HepG2 (cell line): ENCODE results near the gene ALDOA. TPM values are rescaled to one million over a fixed set of nuclear protein-coding genes. Genes with fewer than 3 reads are reported as not detected.
A peak's percentile ranks its signal among the peaks of the same experiment; 100 is the strongest.

Source experiments
- ATAC-seq: fragments of 200-7000 bp; cut with Tn5 transposase; 3 replicates; pipeline ENCODE4 v1.9.1; 2020; ENCODE audit warnings: mild to moderate bottlenecking, moderate library complexity
- BruUV-seq: library from RNA; stranded (reverse); fragments of 400-500 nt; replicated peaks from 2 replicates; lab custom pipeline; 2021; lab: Mats Ljungman, UMichigan
- CTCF ChIA-PET: fragments of 300-600 bp; formaldehyde crosslinking; extraction: SDS; loops from one replicate; lab custom pipeline; 2021; ENCODE audit warnings: low total read pairs, inconsistent platforms, low intra/inter-chr PET ratio; lab: Yijun Ruan, JAX
- POLR2A ChIA-PET: fragments of 350-600 bp; sonication (Branson Sonifier 250); formaldehyde crosslinking; loops from one replicate; lab custom pipeline; 2020; ENCODE audit warnings: antibody characterized with exemption, inconsistent platforms; lab: Yijun Ruan, JAX
- DNase-seq: peaks from one replicate; pipeline ENCODE4 v3.0.0-alpha.2; 2015; ENCODE audit warnings: low spot score
- FAIRE-seq: peaks from 3 replicates; lab custom pipeline; 2011; peaks lifted over from hg19 to GRCh38; lab: Jason Lieb, UNC
- H2AFZ ChIP-seq: one replicate; pipeline ENCODE4 v1.6.1; 2011; ENCODE audit warnings: low read length, inconsistent platforms
- H3K27ac ChIP-seq: fragments of 300-600 bp; 3 replicates; pipeline ENCODE4 v1.8.0; 2011; ENCODE audit warnings: mixed run types, mild to moderate bottlenecking, mixed read lengths, low read length, inconsistent platforms; ENCODE audit not compliant: insufficient read depth; ENCODE audit errors: extremely low read length
- H3K27me3 ChIP-seq, 2 experiments: fragments of 200-600 bp in 1 of 2; 2 replicates in 1 of 2; 3 replicates in 1 of 2; pipeline versions ENCODE4 v1.6.0 to v1.8.0; 2011; ENCODE audit warnings: low read length in 2 of 2, mild to moderate bottlenecking in 2 of 2, moderate library complexity in 2 of 2, inconsistent platforms in 1 of 2; ENCODE audit not compliant: insufficient read depth in 2 of 2, control insufficient read depth in 1 of 2
- H3K36me3 ChIP-seq, 2 experiments: fragments of 200-600 bp in 1 of 2; replicated peaks in 1 of 2; 2 replicates in 1 of 2; 3 replicates in 1 of 2; pipeline versions ENCODE4 v1.5.1 to v1.8.0; 2011; ENCODE audit warnings: low read length in 2 of 2, inconsistent platforms in 1 of 2; ENCODE audit not compliant: insufficient read depth in 2 of 2, control insufficient read depth in 1 of 2
- H3K4me1 ChIP-seq: 2 replicates; pipeline ENCODE4 v1.5.1; 2012; ENCODE audit warnings: low read length, inconsistent platforms; ENCODE audit not compliant: insufficient read depth
- H3K4me2 ChIP-seq: 2 replicates; pipeline ENCODE4 v1.6.0; 2011; ENCODE audit warnings: low read depth, low read length, inconsistent platforms
- H3K4me3 ChIP-seq, 3 experiments: fragments of 200-600 bp in 1 of 3; sonication (generic), shearing (Covaris generic) in 1 of 3; replicated peaks in 1 of 3; 2 replicates each; pipeline ENCODE4 v1.5.1; 2011 to 2016; ENCODE audit warnings: low read length in 3 of 3, inconsistent platforms in 2 of 3, low read depth in 2 of 3, mild to moderate bottlenecking in 2 of 3, control low read depth in 1 of 3, mixed read lengths in 1 of 3; ENCODE audit not compliant: insufficient read depth in 1 of 3
- H3K79me2 ChIP-seq: one replicate; pipeline ENCODE4 v1.6.1; 2011; ENCODE audit warnings: low read length, inconsistent platforms; ENCODE audit not compliant: insufficient read depth
- H3K9ac ChIP-seq: 2 replicates; pipeline ENCODE4 v1.6.0; 2011; ENCODE audit warnings: mild to moderate bottlenecking, low read depth, low read length, inconsistent platforms; ENCODE audit not compliant: insufficient read depth
- H3K9me3 ChIP-seq: 2 replicates; pipeline ENCODE4 v1.5.1; 2012; ENCODE audit warnings: mild to moderate bottlenecking, low read length
- H4K20me1 ChIP-seq: 2 replicates; pipeline ENCODE4 v1.6.0; 2011; ENCODE audit warnings: inconsistent platforms, mild to moderate bottlenecking, low read length, moderate library complexity; ENCODE audit not compliant: insufficient read depth
- CEBPG ChIP-seq: IDR thresholded peaks from 2 replicates; pipeline ENCODE4 v1.6.1; 2016
- EP300 ChIP-seq, 3 experiments: sonication (generic) in 1 of 3; formaldehyde crosslinking in 1 of 3; IDR thresholded peaks; 2 replicates each; pipeline versions ENCODE4 v1.5.1 to v1.6.1; 2011 to 2020; ENCODE audit warnings: low read depth in 2 of 3, low read length in 2 of 3, borderline replicate concordance in 1 of 3, improper control_type of control experiment in 1 of 3, mild to moderate bottlenecking in 1 of 3, missing genetic modification reagents in 1 of 3, moderate library complexity in 1 of 3
- PHF5A ChIP-seq: IDR thresholded peaks from one replicate; pipeline ENCODE4 v1.6.1; 2018; ENCODE audit warnings: low read depth, missing genetic modification reagents; ENCODE audit not compliant: unreplicated experiment
- POLR2AphosphoS5 ChIP-seq: IDR thresholded peaks from 2 replicates; pipeline ENCODE4 v1.6.1; 2012; ENCODE audit warnings: low read depth, low read length
- RFXAP ChIP-seq: sonication (generic); formaldehyde crosslinking; IDR thresholded peaks from 2 replicates; pipeline ENCODE4 v1.4.0; 2020; ENCODE audit warnings: missing genetic modification reagents, borderline replicate concordance
- SRSF1 ChIP-seq: fragments of 200-400 bp; formaldehyde crosslinking; optimal IDR thresholded peaks from 2 replicates; pipeline ENCODE3; 2017; ENCODE audit warnings: mild to moderate bottlenecking, low read depth, low read length, moderate library complexity
- SRY ChIP-seq: sonication (generic); formaldehyde crosslinking; IDR thresholded peaks from 2 replicates; pipeline ENCODE4 v1.8.0; 2022; ENCODE audit warnings: mild to moderate bottlenecking, missing genetic modification reagents
- ZNF354B ChIP-seq: sonication (generic); formaldehyde crosslinking; IDR thresholded peaks from 2 replicates; pipeline ENCODE4 v1.8.0; 2022; ENCODE audit warnings: mild to moderate bottlenecking, missing genetic modification reagents
- ZNF570 ChIP-seq: sonication (generic); formaldehyde crosslinking; IDR thresholded peaks from 2 replicates; pipeline ENCODE4 v1.4.0; 2020; ENCODE audit warnings: mild to moderate bottlenecking, missing genetic modification reagents, borderline replicate concordance
- ZNF674 ChIP-seq: sonication (generic); formaldehyde crosslinking; IDR thresholded peaks from 2 replicates; pipeline ENCODE4 v1.5.0; 2020; ENCODE audit warnings: low read depth, mild to moderate bottlenecking, missing genetic modification reagents
- WGBS: methylation state at CpG from one replicate; pipeline ENCODE4 v1.1.6; 2017; ENCODE audit warnings: low lambda C conversion rate; 5-methylcytosine and 5-hydroxymethylcytosine counted together
- in situ Hi-C: cut with HindIII; loops from 2 replicates; pipeline ENCODE4 v1.10.0; 2017; ENCODE audit warnings: low pct_unique_long_range_greater_than_20kb; ENCODE audit not compliant: extremely low pct_ligation_motif_present
- intact Hi-C: fragments of 100-400 bp; cut with micrococcal nuclease; formaldehyde crosslinking; loops from one replicate; pipeline ENCODE4 v1.10.0; 2022; ENCODE audit not compliant: unreplicated experiment
- polyA plus RNA-seq, 8 experiments: library from polyadenylated mRNA; depleted of rRNA in 3 of 8; stranded (reverse) in 7 of 8; unstranded in 1 of 8; fragments of >200 nt; fragmentation: Illumina TruSeq in 4 of 8; extraction: Trizol in 4 of 8; gene quantifications; 2 replicates each; pipeline versions ENCODE4 v1.2.1 to v1.2.3, GENCODE V29; 2011 to 2016; ENCODE audit warnings: low read depth in 4 of 8, missing spikeins in 1 of 8, mixed read lengths in 1 of 8; ENCODE audit not compliant: insufficient read depth in 1 of 8
- total RNA-seq, 5 experiments: library from RNA; depleted of rRNA; stranded (reverse); fragments of >200 nt; fragmentation: Illumina TruSeq; extraction: Trizol; gene quantifications; 2 replicates each; pipeline ENCODE4 v1.2.3, GENCODE V29; 2016; ENCODE audit warnings: low read depth in 1 of 5
- TF ChIP-seq, protein P1 (sequence below), 2 experiments: fragments of 450-650 bp in 1 of 2; sonication (generic) in 1 of 2; formaldehyde crosslinking in 1 of 2; IDR thresholded peaks; 2 replicates each; pipeline versions ENCODE4 v1.6.1 to v1.8.0; 2016 to 2022; ENCODE audit warnings: antibody characterized with exemption in 1 of 2, mild to moderate bottlenecking in 1 of 2, missing genetic modification reagents in 1 of 2
- TF ChIP-seq, protein P2 (sequence below): IDR thresholded peaks from 2 replicates; pipeline ENCODE4 v1.6.1; 2018; ENCODE audit warnings: missing genetic modification reagents

Gene ALDOA
- total and polyA plus RNA-seq, 2 of the 13 experiments (the other 11 are each of a cell fraction or from before 2014, with no cell fraction given) = 925 to 1,884 TPM

DNA sequence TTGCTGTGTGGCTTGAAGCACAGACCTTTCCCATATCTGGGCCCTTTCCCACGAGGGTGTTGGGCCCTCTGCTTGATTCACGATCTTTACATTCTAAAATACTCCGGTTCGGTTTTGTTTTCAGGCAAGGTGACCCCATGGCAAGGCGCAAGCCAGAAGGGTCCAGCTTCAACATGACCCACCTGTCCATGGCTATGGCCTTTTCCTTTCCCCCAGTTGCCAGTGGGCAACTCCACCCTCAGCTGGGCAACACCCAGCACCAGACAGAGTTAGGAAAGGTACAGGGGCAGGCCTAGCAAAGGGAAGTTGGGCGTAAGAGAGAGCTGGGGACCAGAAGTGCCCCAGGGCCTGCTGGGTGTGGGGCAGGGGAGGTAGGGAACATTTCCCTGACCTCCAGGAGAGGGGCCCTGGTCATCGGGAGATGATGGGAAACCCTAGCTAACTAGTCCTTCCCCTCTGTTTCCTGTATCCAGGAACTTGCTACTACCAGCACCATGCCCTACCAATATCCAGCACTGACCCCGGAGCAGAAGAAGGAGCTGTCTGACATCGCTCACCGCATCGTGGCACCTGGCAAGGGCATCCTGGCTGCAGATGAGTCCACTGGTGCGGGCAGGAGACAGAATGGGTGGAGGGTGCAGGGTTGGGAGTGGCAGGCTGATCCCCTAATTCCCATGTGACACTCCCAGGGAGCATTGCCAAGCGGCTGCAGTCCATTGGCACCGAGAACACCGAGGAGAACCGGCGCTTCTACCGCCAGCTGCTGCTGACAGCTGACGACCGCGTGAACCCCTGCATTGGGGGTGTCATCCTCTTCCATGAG, 1.4 kb downstream of the ALDOA start (continued):
- TF ChIP-seq SRSF1 = no peak
- TF ChIP-seq EP300 (IDR thresholded peaks at IDR 0.05; ENCODE audit: low read depth in 2 of 2, low read length in 2 of 2) = no peak
- TF ChIP-seq EP300 (CRISPR knock-in tag; IDR thresholded peaks at IDR 0.05; ENCODE audit: borderline replicate concordance) = no peak
- no peak for TF ChIP-seq PHF5A
- 0 out of 2 replicates have a peak, but pooled peaks have one; percentile 41 for TF ChIP-seq ZNF674
- TF ChIP-seq CEBPG = no peak
- no peak for TF ChIP-seq ZNF570 (CRISPR knock-in tag)

DNA sequence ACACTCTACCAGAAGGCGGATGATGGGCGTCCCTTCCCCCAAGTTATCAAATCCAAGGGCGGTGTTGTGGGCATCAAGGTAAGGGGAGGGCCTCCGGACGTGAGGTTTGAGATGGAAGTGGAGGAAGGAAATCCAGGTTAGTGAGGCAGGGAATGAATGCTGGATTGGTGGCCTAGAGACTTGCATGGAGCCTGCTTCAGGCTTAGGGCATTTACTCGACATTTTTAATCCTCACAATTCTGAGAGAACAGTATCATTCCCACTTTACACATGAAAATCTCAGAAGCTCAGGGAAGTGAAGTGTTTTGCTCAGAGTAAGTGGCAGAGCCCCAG, 2.0 kb downstream of the ALDOA start:
- ChIA-PET CTCF (no interaction called here), POLR2A (interaction anchor here (3.4 to 9.1 kb wide), 2 partner anchors 8 to 23 kb away, joined by 100 to 120 read pairs; partner anchors contain the start of genes PPP4C and TBX6)
- peaks cover 35 to 57% of the 10 kb centered on the region in 2 experiments for H3K36me3 ChIP-seq
- in situ Hi-C loops (no loop called here), intact Hi-C loops (loop anchor here (5.0 kb wide), 1 partner anchor 680 kb away; the partner anchor contains the start of gene PHKG2)
- no TSS peak for BruUV-seq
- ATAC-seq = no peak
- H3K27me3 ChIP-seq = peaks cover 0 to 2% of the 10 kb centered on the region in 2 experiments; a peak in 1 of 5 replicates
- H3K4me3 ChIP-seq = peak overlapping the region; percentile 92 to 100 (median 95)
- no peaks in the 10 kb centered on the region for H3K9me3 ChIP-seq
- peak overlapping the region; percentile 90 for H3K9ac ChIP-seq
- peak overlapping the region; percentile 99 for H3K4me2 ChIP-seq
- no peak for FAIRE-seq
- H3K79me2 ChIP-seq = peaks cover 59% of the 10 kb centered on the region
- no peak overlapping the region for H2AFZ ChIP-seq
- no peak overlapping the region for H3K27ac ChIP-seq
- no peak for DNase-seq
- peaks cover 68% of the 10 kb centered on the region for H4K20me1 ChIP-seq
- 85% methylated on average over 6 of the region's 6 CpGs for WGBS
- H3K4me1 ChIP-seq = peaks cover 66% of the 10 kb centered on the region
- no peak for TF ChIP-seq RFXAP (CRISPR knock-in tag)
- peak; percentile 13; the same call in 1 of the 2 replicates for TF ChIP-seq POLR2AphosphoS5
- TF ChIP-seq ZNF354B = 0 out of 2 replicates have a peak, but pooled peaks have one; percentile 62
- TF ChIP-seq, protein P1, sequence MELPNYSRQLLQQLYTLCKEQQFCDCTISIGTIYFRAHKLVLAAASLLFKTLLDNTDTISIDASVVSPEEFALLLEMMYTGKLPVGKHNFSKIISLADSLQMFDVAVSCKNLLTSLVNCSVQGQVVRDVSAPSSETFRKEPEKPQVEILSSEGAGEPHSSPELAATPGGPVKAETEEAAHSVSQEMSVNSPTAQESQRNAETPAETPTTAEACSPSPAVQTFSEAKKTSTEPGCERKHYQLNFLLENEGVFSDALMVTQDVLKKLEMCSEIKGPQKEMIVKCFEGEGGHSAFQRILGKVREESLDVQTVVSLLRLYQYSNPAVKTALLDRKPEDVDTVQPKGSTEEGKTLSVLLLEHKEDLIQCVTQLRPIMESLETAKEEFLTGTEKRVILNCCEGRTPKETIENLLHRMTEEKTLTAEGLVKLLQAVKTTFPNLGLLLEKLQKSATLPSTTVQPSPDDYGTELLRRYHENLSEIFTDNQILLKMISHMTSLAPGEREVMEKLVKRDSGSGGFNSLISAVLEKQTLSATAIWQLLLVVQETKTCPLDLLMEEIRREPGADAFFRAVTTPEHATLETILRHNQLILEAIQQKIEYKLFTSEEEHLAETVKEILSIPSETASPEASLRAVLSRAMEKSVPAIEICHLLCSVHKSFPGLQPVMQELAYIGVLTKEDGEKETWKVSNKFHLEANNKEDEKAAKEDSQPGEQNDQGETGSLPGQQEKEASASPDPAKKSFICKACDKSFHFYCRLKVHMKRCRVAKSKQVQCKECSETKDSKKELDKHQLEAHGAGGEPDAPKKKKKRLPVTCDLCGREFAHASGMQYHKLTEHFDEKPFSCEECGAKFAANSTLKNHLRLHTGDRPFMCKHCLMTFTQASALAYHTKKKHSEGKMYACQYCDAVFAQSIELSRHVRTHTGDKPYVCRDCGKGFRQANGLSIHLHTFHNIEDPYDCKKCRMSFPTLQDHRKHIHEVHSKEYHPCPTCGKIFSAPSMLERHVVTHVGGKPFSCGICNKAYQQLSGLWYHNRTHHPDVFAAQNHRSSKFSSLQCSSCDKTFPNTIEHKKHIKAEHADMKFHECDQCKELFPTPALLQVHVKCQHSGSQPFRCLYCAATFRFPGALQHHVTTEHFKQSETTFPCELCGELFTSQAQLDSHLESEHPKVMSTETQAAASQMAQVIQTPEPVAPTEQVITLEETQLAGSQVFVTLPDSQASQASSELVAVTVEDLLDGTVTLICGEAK (IDR thresholded peaks at IDR 0.05) = no peak
- TF ChIP-seq, protein P1 (CRISPR knock-in tag; IDR thresholded peaks at IDR 0.05) = no peak
- no peak for TF ChIP-seq SRY (CRISPR knock-in tag)
- TF ChIP-seq, protein P2, sequence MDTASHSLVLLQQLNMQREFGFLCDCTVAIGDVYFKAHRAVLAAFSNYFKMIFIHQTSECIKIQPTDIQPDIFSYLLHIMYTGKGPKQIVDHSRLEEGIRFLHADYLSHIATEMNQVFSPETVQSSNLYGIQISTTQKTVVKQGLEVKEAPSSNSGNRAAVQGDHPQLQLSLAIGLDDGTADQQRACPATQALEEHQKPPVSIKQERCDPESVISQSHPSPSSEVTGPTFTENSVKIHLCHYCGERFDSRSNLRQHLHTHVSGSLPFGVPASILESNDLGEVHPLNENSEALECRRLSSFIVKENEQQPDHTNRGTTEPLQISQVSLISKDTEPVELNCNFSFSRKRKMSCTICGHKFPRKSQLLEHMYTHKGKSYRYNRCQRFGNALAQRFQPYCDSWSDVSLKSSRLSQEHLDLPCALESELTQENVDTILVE (CRISPR knock-in tag) = no peak
